SU-DHL-6 (cell line): ENCODE results near the gene ASGR1.

Source experiments
- H2AFZ ChIP-seq: fragments of 200-600 bp; sonication (generic); 2 replicates; pipeline ENCODE4 v1.6.1; 2014; ENCODE audit warnings: low read depth, mild to moderate bottlenecking, moderate library complexity, mixed read lengths, antibody characterized with exemption, low read length; ENCODE audit not compliant: severe bottlenecking
- H3F3A ChIP-seq: fragments of 200-600 bp; shearing (Covaris generic); 2 replicates; pipeline ENCODE4 v1.6.0; 2016; ENCODE audit warnings: antibody characterized with exemption, mild to moderate bottlenecking; ENCODE audit not compliant: insufficient read depth
- H3K27ac ChIP-seq: fragments of 200-600 bp; sonication (generic); 2 replicates; pipeline ENCODE4 v1.5.1; 2016; ENCODE audit warnings: low read depth, mild to moderate bottlenecking, low read length, moderate library complexity, mixed read lengths
- H3K27me3 ChIP-seq: fragments of 200-600 bp; sonication (generic), shearing (Covaris generic); 2 replicates; pipeline ENCODE4 v1.6.0; 2014; ENCODE audit warnings: mild to moderate bottlenecking, low read length
- H3K36me3 ChIP-seq: fragments of 200-600 bp; sonication (generic); 2 replicates; pipeline ENCODE4 v1.6.1; 2014; ENCODE audit warnings: mild to moderate bottlenecking, low read length, mixed read lengths
- H3K4me2 ChIP-seq: fragments of 300-600, 200-600 bp; shearing (Covaris generic), sonication (generic); 2 replicates; pipeline ENCODE4 v1.6.0; 2014; ENCODE audit warnings: low read length, low read depth, mild to moderate bottlenecking; ENCODE audit not compliant: poor library complexity, severe bottlenecking
- H3K4me3 ChIP-seq: fragments of 200-600 bp; sonication (generic); 2 replicates; pipeline ENCODE4 v1.5.1; 2014; ENCODE audit warnings: antibody characterized with exemption, low read length, mild to moderate bottlenecking, mixed read lengths; ENCODE audit not compliant: insufficient read depth, poor library complexity, severe bottlenecking
- H3K79me2 ChIP-seq: fragments of 200-600 bp; sonication (generic); 2 replicates; pipeline ENCODE4 v1.6.1; 2014; ENCODE audit warnings: mild to moderate bottlenecking, low read length, moderate library complexity; ENCODE audit not compliant: insufficient read depth
- H3K9ac ChIP-seq: fragments of 200-600 bp; sonication (generic); 2 replicates; pipeline ENCODE4 v1.7.0; 2014; ENCODE audit warnings: mild to moderate bottlenecking, low read length
- H3K9me2 ChIP-seq: fragments of 200-600 bp; sonication (generic); replicated peaks from 2 replicates; pipeline ENCODE4 v1.6.1; 2014; ENCODE audit warnings: low read length; ENCODE audit not compliant: insufficient read depth
- H3K9me3 ChIP-seq: fragments of 200-600 bp; sonication (generic); 2 replicates; pipeline ENCODE4 v1.6.1; 2014; ENCODE audit warnings: low read length, mixed read lengths; ENCODE audit not compliant: insufficient read depth
- H4K20me1 ChIP-seq: fragments of 200-600 bp; sonication (generic); 2 replicates; pipeline ENCODE4 v1.6.1; 2014; ENCODE audit warnings: low read depth, mild to moderate bottlenecking, antibody characterized with exemption, low read length, moderate library complexity, mixed read lengths
- EZH2phosphoT487 ChIP-seq: fragments of 200-600 bp; sonication (generic), shearing (Covaris generic); conservative IDR thresholded peaks from 2 replicates; pipeline ENCODE4 v1.6.1; 2018; ENCODE audit warnings: mild to moderate bottlenecking, antibody characterized with exemption, low read length, moderate library complexity, mixed read lengths
- TF ChIP-seq, protein P1 (sequence below): fragments of 200-600 bp; sonication (generic); IDR thresholded peaks from one replicate; pipeline ENCODE4 v1.5.1; 2017; ENCODE audit warnings: antibody characterized with exemption, mild to moderate bottlenecking, low read length, moderate library complexity; ENCODE audit not compliant: insufficient read depth, poor library complexity, severe bottlenecking

ASGR1 gene

GRCh38 chr17:7144213-7144612, 35.0 kb downstream of the ASGR1 start:
- H4K20me1 ChIP-seq, result no peaks in the 10 kb centered on the region
- no peaks in the 10 kb centered on the region for H3K27me3 ChIP-seq
- no peaks in the 10 kb centered on the region for H3F3A ChIP-seq
- TF ChIP-seq, protein P1, sequence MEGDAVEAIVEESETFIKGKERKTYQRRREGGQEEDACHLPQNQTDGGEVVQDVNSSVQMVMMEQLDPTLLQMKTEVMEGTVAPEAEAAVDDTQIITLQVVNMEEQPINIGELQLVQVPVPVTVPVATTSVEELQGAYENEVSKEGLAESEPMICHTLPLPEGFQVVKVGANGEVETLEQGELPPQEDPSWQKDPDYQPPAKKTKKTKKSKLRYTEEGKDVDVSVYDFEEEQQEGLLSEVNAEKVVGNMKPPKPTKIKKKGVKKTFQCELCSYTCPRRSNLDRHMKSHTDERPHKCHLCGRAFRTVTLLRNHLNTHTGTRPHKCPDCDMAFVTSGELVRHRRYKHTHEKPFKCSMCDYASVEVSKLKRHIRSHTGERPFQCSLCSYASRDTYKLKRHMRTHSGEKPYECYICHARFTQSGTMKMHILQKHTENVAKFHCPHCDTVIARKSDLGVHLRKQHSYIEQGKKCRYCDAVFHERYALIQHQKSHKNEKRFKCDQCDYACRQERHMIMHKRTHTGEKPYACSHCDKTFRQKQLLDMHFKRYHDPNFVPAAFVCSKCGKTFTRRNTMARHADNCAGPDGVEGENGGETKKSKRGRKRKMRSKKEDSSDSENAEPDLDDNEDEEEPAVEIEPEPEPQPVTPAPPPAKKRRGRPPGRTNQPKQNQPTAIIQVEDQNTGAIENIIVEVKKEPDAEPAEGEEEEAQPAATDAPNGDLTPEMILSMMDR, result no peak
- no peak for TF ChIP-seq EZH2phosphoT487
- H3K79me2 ChIP-seq, result no peaks in the 10 kb centered on the region
- no peak overlapping the region for H3K27ac ChIP-seq
- no peak overlapping the region for H2AFZ ChIP-seq
- H3K9me2 ChIP-seq, result no peaks in the 10 kb centered on the region
- H3K4me2 ChIP-seq, result no peak overlapping the region
- no peaks in the 10 kb centered on the region for H3K36me3 ChIP-seq
- no peak overlapping the region for H3K4me3 ChIP-seq
- no peaks in the 10 kb centered on the region for H3K9me3 ChIP-seq
- no peak overlapping the region for H3K9ac ChIP-seq

DNA sequence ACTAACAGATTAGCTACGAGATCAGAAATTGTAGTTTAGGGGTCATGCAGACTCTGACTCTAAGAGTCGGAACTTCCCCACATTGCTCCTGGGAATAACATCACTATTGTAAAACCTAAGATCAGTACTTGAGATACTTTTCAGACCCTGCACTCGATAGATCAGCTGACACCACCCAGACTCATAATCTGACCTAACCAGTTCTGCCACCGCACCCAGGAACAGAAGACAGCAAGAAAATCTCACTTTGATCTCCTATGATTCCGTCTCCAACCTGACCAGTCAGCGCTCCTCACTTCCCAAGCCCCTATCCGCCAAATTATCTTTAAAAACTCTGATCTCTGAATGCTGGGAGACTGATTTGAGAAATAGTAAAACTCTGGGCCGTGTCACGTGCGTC, 37.3 kb downstream of the ASGR1 start:
- no peaks in the 10 kb centered on the region for H4K20me1 ChIP-seq

DNA sequence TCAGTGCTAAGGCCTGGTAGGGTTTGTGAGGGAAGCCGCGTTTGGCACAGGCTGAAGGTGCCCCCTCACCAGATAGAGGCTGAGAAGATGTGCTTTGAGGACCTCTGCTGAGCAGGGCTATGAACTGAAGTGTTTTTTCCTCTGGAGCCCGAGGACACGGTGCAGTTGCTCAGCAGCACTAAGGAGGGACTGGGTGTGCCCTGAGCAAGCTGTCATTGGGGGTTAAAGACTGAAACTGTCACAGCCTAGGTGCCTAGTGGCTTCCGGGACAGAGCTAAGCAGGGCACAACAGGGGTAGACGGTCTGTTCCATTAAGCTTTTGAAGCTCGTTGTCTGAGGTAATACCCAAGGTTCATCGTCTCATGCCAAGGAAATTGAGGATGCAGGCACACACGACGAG, 39.8 kb downstream of the ASGR1 start:
- no peak overlapping the region for H3K4me3 ChIP-seq

More for the DNA sequence above, 37.3 kb downstream of the ASGR1 start:
- no peaks in the 10 kb centered on the region for H3K27me3 ChIP-seq
- H3K9ac ChIP-seq, result no peak overlapping the region
- no peak overlapping the region for H2AFZ ChIP-seq
- no peak overlapping the region for H3K27ac ChIP-seq
- TF ChIP-seq, protein P1, result no peak
- TF ChIP-seq EZH2phosphoT487, result no peak
- no peaks in the 10 kb centered on the region for H3K79me2 ChIP-seq
- H3K36me3 ChIP-seq, result no peaks in the 10 kb centered on the region
- no peak overlapping the region for H3K4me2 ChIP-seq
- H3K9me2 ChIP-seq, result no peaks in the 10 kb centered on the region
- no peaks in the 10 kb centered on the region for H3F3A ChIP-seq
- no peak overlapping the region for H3K4me3 ChIP-seq
- H3K9me3 ChIP-seq, result no peaks in the 10 kb centered on the region

More for the DNA sequence above, 39.8 kb downstream of the ASGR1 start:
- H3K36me3 ChIP-seq, result no peaks in the 10 kb centered on the region
- H3F3A ChIP-seq, result no peaks in the 10 kb centered on the region
- no peak overlapping the region for H2AFZ ChIP-seq
- H3K79me2 ChIP-seq, result no peaks in the 10 kb centered on the region
- H3K4me2 ChIP-seq, result no peak overlapping the region
- H3K27me3 ChIP-seq, result no peaks in the 10 kb centered on the region
- no peak overlapping the region for H3K27ac ChIP-seq
- H4K20me1 ChIP-seq, result no peaks in the 10 kb centered on the region
- no peaks in the 10 kb centered on the region for H3K9me2 ChIP-seq
- no peak for TF ChIP-seq EZH2phosphoT487
- TF ChIP-seq, protein P1, result no peak
- no peak overlapping the region for H3K9ac ChIP-seq
- no peaks in the 10 kb centered on the region for H3K9me3 ChIP-seq
